GM20431 (cell line): ENCODE results near the gene ZSCAN21.

Source experiments
- in situ Hi-C: fragments of 300-500 bp; cut with MseI, MboI; formaldehyde crosslinking; loops from one replicate; pipeline ENCODE4 v1.15.0; 2020; ENCODE audit warnings: low sequenced_read_pairs; ENCODE audit not compliant: unreplicated experiment

Gene ZSCAN21

GRCh38 chr7:100024020-100024619 lies 25.5 kb upstream of the ZSCAN21 start:
- in situ Hi-C loops = no loop called here

DNA sequence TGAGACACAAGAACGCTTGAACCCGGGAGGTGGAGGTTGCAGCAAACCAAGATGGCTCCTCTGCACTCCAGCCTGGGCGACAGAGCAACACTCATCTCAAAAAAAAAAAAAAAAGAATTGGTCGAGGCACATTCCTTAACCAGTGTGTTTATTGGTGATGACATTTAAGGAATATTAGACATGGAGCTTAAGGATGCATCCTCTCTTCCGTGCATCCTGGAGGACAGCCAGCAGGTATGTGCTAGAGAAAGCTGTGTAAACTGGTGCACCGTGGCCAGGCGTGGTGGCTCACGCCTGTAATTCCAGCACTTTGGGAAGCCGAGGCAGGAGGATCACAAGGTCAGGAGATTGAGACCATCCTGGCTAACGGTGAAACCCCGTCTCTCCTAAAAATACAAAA lies 22.4 kb upstream of the ZSCAN21 start:
- in situ Hi-C loops = no loop called here

DNA sequence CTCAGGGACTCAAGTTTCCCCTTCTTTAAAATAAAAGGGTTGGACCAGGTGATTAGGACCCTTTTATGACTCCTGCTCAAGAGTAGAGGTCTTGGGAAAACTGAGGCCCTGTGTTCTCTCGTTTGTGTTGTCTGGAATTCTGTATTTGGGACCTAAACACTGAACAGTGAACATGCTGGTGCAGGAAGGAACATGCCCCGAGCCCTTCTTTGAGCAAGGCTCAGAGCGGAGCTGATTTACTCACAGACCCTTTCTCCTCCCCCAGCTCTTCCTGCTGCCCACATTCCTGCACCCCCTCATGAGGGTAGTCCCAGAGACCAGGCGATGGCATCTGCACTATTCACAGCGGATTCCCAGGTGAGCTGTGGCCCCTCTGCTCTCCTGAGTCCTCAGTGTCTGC lies 20.0 kb upstream of the ZSCAN21 start:
- in situ Hi-C loops = no loop called here

GRCh38 chr7:100033526-100033925 lies 16.0 kb upstream of the ZSCAN21 start:
- in situ Hi-C loops = no loop called here

GRCh38 chr7:100034871-100035510 lies 14.6 kb upstream of the ZSCAN21 start:
- in situ Hi-C loops = no loop called here

GRCh38 chr7:100035876-100036275 lies 13.7 kb upstream of the ZSCAN21 start:
- in situ Hi-C loops = no loop called here

- in situ Hi-C loops = no loop called here
Measured at GRCh38 chr7:100038326-100038725, 11.2 kb upstream of the ZSCAN21 start.

GRCh38 chr7:100040575-100040974 lies 9.0 kb upstream of the ZSCAN21 start:
- in situ Hi-C loops = no loop called here

GRCh38 chr7:100044718-100045117 lies 4.9 kb upstream of the ZSCAN21 start:
- in situ Hi-C loops = no loop called here

GRCh38 chr7:100048680-100049079 lies 894 bp upstream of the ZSCAN21 start:
- in situ Hi-C loops = no loop called here

DNA sequence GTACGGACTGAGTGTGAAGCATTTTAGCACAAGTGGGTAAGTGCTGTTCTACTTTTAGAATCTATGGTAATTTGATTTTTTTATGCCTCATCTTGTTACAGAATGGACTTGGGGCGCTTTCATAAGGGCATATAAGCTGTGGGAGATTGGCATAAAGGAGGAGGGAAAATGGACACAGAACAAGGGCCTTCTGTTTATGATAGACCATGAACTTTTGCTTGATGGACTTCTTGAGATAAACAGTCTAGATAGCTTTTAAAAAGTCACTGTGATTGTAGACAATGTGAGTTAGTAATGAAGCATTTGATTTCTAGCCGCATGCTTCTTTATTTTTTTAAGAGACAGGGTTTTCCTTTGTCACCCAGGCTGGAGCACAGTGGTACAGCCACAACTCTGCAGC lies 2.0 kb downstream of the ZSCAN21 start:
- in situ Hi-C loops = no loop called here

- in situ Hi-C loops = no loop called here
Measured at GRCh38 chr7:100053215-100053614, 3.6 kb downstream of the ZSCAN21 start.

GRCh38 chr7:100057006-100057405 lies 7.4 kb downstream of the ZSCAN21 start:
- in situ Hi-C loops = no loop called here

DNA sequence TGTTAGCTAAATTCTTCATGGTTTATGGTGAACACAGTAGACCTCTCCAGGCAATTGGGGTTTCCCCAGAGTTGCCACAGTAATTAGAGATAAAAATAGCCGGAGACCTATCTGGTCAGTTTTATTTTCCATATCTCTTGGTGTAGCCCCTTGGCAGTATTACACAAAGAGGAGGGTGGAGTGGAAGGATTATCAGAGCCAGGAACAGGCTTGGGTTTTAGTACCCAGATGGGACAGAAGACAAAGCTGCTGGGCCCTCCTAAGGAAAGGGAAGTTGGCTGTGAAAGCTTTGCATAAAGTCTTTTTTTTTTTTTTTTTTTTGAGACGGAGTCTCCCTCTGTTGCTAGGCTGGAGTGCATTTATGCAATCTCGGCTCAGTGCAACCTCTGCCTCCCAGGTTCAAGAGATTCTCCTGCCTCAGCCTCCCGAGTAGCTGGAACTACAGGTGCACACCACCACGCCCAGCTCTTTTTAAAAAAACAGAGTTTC lies 9.7 kb downstream of the ZSCAN21 start:
- in situ Hi-C loops = no loop called here

DNA sequence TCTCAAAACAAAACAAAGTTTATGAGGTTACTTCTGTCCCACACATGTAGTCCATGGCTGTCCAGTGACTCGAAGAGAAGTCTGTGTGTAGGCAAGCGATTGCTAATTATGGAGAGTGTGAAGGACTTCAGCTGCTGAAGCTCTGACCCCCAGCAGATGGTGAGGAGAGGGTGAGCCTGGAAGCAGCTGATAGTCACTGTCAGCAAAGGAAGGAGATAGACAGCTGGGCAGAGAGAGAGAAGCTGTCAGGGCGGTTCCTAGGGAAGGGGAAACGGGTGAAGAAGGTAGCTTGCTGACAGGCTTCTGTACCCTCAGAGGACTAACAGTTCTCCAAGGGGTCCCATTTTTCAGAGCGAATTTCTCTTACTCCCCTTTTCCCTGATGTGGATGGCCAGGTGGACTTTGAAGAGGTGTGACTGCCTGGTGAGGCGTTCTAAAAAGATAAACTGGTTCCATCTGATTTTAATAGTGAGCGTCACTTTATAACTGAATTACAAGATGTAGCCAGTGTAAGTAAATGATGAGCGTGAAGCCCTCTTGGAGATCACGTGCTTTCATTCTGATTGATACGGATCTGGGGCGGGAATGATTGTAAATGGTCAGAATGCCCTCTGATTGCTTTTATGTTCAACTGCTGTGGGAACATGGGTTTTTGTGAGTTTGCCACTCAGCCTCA lies 12.1 kb downstream of the ZSCAN21 start:
- in situ Hi-C loops = no loop called here

DNA sequence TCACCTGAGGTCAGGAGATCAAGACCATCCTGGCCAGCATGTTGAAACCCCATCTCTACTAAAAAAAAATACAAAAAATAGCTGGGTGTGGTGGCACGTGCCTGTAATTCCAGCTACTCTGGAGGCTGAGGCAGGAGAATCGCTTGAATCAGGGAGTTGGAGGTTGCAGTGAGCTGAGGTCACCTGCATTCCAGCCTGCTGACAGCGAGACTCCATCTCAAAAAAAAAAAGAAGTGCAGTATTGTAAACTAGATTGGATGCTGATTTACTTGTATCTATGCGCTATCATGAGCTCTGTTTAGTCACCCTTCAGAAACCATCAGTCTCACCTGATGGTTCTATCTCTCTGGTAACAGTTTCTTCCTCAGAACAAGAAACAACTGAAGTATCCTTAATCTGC lies 13.8 kb downstream of the ZSCAN21 start:
- in situ Hi-C loops = no loop called here

- in situ Hi-C loops = no loop called here
Measured at GRCh38 chr7:100064162-100064561, 14.6 kb downstream of the ZSCAN21 start.

- in situ Hi-C loops = no loop called here
Measured at GRCh38 chr7:100065452-100066186, 16.0 kb downstream of the ZSCAN21 start.

DNA sequence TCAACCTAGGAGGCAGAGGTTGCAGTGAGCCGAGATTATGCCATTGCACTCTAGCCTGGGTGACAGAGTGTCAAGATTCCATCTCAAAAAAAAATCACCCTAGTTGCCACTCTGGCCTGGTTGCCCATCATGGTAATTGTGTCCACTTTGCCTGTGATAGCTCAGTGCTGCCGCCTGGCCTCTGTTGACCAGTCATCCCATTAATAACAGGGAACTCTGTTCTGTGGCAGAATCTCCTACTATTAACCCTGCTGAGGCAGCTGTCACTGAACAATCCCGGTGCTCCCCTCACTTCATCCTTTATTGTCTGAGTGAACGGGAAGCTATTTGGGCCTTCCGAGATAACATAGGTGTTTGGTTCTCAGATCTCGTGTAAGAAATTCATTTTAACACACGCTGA lies 17.4 kb downstream of the ZSCAN21 start:
- in situ Hi-C loops = no loop called here

GRCh38 chr7:100069991-100070390 lies 20.4 kb downstream of the ZSCAN21 start:
- in situ Hi-C loops = no loop called here
